ENCODE measurements around the gene CAMSAP2. TPM values are rescaled to one million over a fixed set of nuclear protein-coding genes. Genes with fewer than 3 reads are reported as not detected.

Gene CAMSAP2
- total and polyA plus RNA-seq, 2 of the 8 experiments (the other 6 are each of a cell fraction or from before 2014, with no cell fraction given): 4.2 to 27.6 TPM

GRCh38 chr1:200877010-200877409 is 138.3 kb downstream of the CAMSAP2 start:
- 86% methylated on average over 3 of the region's 3 CpGs; no CpG with 5 or more reads in 1 of the 2 experiments for WGBS, 2 experiments (ENCODE audit: extremely low coverage in 1 of 2, insufficient coverage in 1 of 2, insufficient read length in 1 of 2, insufficient replicate concordance in 2 of 2, low coverage in 1 of 2, low lambda C conversion rate in 2 of 2, missing lambda C conversion rate in 1 of 2)
- H2BK15ac ChIP-seq (ENCODE audit: low read length): no peak overlapping the region
- no peak overlapping the region for H2AK5ac ChIP-seq (ENCODE audit: low read depth, low read length)
- no peak overlapping the region for H4K5ac ChIP-seq (ENCODE audit: insufficient read length, low read depth, low read length)
- FAIRE-seq: no peak
- H3K23me2 ChIP-seq (ENCODE audit: low read depth, low read length): no peaks in the 10 kb centered on the region
- no peak overlapping the region for H3K4me2 ChIP-seq (ENCODE audit: insufficient read depth in 1 of 2, low read depth in 2 of 2, low read length in 2 of 2)
- no peak overlapping the region for H2AFZ ChIP-seq (ENCODE audit: low read length)
- H2BK20ac ChIP-seq (ENCODE audit: low read length): no peak overlapping the region
- H3K9ac ChIP-seq (replicated peaks in 1 of 4; ENCODE audit: extremely low read depth in 1 of 4, low read depth in 3 of 4, low read length in 3 of 4): no peak overlapping the region
- no peaks in the 10 kb centered on the region for H3K27me3 ChIP-seq (replicated peaks in 1 of 4; ENCODE audit: control insufficient read depth in 3 of 4, extremely low read depth in 1 of 4, insufficient read depth in 3 of 4, low read length in 3 of 4)
- H3K27ac ChIP-seq (ENCODE audit: low read depth, low read length): no peak overlapping the region
- POLR2A ChIA-PET (ENCODE audit: partially characterized antibody): interaction anchor here (0.7 to 7.9 kb wide), 3 partner anchors 10 to 20 kb away, joined by 3 to 68 read pairs (median 4); no protein-coding TSS in a partner anchor
- no peak overlapping the region; the same call in 1 of the 2 replicates for H2BK12ac ChIP-seq (ENCODE audit: low read depth, low read length)
- no peak overlapping the region for H2BK120ac ChIP-seq (replicated peaks; ENCODE audit: low read depth, low read length)
- H4K8ac ChIP-seq (ENCODE audit: extremely low read depth, insufficient read depth, low read length): no peak overlapping the region
- H3K14ac ChIP-seq (ENCODE audit: insufficient read length): no peak overlapping the region
- no peak overlapping the region for H2BK5ac ChIP-seq (ENCODE audit: low read depth, low read length)
- H3K4me3 ChIP-seq (ENCODE audit: extremely low read depth in 1 of 4, insufficient read depth in 2 of 4, low read depth in 3 of 4, low read length in 4 of 4): no peak overlapping the region
- H3K18ac ChIP-seq (ENCODE audit: extremely low read depth, low read length): no peak overlapping the region
- H3K23ac ChIP-seq (ENCODE audit: insufficient read length): no peak overlapping the region
- no peak overlapping the region for H3K4ac ChIP-seq (replicated peaks; ENCODE audit: insufficient read length, low read depth, low read length)
- no peak for DNase-seq (ENCODE audit: low read depth in 1 of 2, low spot score in 2 of 2)
- CTCF ChIA-PET (ENCODE audit: partially characterized antibody): interaction anchor here (1.2 to 6.3 kb wide), 5 partner anchors 10 to 40 kb away, joined by 4 to 47 read pairs (median 4); partner anchors contain the start of gene INAVA
- no peak overlapping the region for H3K56ac ChIP-seq (replicated peaks; ENCODE audit: insufficient read length, low read depth, low read length)
- no peaks in the 10 kb centered on the region for H4K20me1 ChIP-seq (replicated peaks in 1 of 2; ENCODE audit: control insufficient read depth in 1 of 2, insufficient read depth in 2 of 2, low read length in 2 of 2)
- no peaks in the 10 kb centered on the region for H3K79me1 ChIP-seq (ENCODE audit: low read depth, low read length)
- H3K4me1 ChIP-seq (replicated peaks in 1 of 4; ENCODE audit: control insufficient read depth in 3 of 4, insufficient read depth in 4 of 4, low read length in 3 of 4): peaks cover 0 to 8% (median 4%) of the 10 kb centered on the region in 4 experiments; a peak in 4 of 7 replicates
- H4K91ac ChIP-seq (replicated peaks; ENCODE audit: insufficient read length, low read length): no peak overlapping the region
- no peaks in the 10 kb centered on the region for H3K9me3 ChIP-seq (ENCODE audit: insufficient read depth in 2 of 2, low read depth in 1 of 2, low read length in 1 of 2)
- TF ChIP-seq CHD1 (IDR thresholded peaks at IDR 0.05; ENCODE audit: low read depth, low read length) (no peak), CHD2 (IDR thresholded peaks at IDR 0.05; ENCODE audit: low read length) (no peak)
- H3K36me3 ChIP-seq (ENCODE audit: control insufficient read depth in 2 of 4, insufficient read depth in 4 of 4, low read length in 3 of 4): no peaks in the 10 kb centered on the region
- H3K79me2 ChIP-seq (ENCODE audit: control insufficient read depth in 1 of 2, insufficient read depth in 2 of 2, low read length in 2 of 2): no peaks in the 10 kb centered on the region
